Measurements from ENCODE around the gene DOCK3.

GRCh38 chr3:50658416-50658815 is 16.3 kb upstream of the DOCK3 start:
- no peak for TF ChIP-seq POLR2AphosphoS5 (IDR thresholded peaks at IDR 0.05; ENCODE audit: insufficient read depth, low read depth, low read length)
- no peak for TF ChIP-seq CTCF (IDR thresholded peaks at IDR 0.05; ENCODE audit: extremely low read depth in 1 of 2, insufficient read depth in 1 of 2, low read depth in 1 of 2, low read length in 2 of 2)
- TF ChIP-seq JUN (IDR thresholded peaks at IDR 0.05; ENCODE audit: borderline replicate concordance, insufficient read depth, insufficient read length, low read depth) = no peak

Measured in endothelial cell of umbilical vein (primary cell).